Kidney (tissue), 14 donors: ENCODE data around the gene DDX4. TPM values are rescaled to one million over a fixed set of nuclear protein-coding genes. Genes with fewer than 3 reads are reported as not detected.
"Not testable (repeated sequence)": the region's sequence is repeated elsewhere in the genome, so short reads cannot be mapped to it uniquely, and the experiment has no call there.

Experiments used
- DNase-seq, 5 donors: peaks; one replicate each; pipeline ENCODE4 v3.0.0-alpha.2; 2013 to 2020
- FAIRE-seq: peaks from 2 replicates; lab custom pipeline; 2012; peaks lifted over from hg19 to GRCh38; lab: Jason Lieb, UNC
- H3K27ac ChIP-seq, 2 donors: one replicate each; pipeline ENCODE4 v1.7.0; 2013; ENCODE audit warnings: low read depth in 2 of 2, low read length in 2 of 2, inconsistent platforms in 1 of 2
- H3K27me3 ChIP-seq: one replicate; pipeline ENCODE4 v1.7.1; 2013; ENCODE audit warnings: low read length, inconsistent platforms; ENCODE audit not compliant: control insufficient read depth, insufficient read depth
- H3K36me3 ChIP-seq, 3 donors: one replicate each; pipeline versions ENCODE4 v1.7.0 to v1.7.1; 2013; ENCODE audit warnings: low read length in 3 of 3, control low read depth in 1 of 3, inconsistent platforms in 1 of 3; ENCODE audit not compliant: insufficient read depth in 3 of 3, control insufficient read depth in 2 of 3
- H3K4me1 ChIP-seq, 3 donors: one replicate each; pipeline versions ENCODE4 v1.7.0 to v1.7.1; 2013; ENCODE audit warnings: low read length in 3 of 3, inconsistent platforms in 1 of 3, low read depth in 1 of 3; ENCODE audit not compliant: control insufficient read depth in 2 of 3, insufficient read depth in 2 of 3
- H3K4me3 ChIP-seq, 3 donors: one replicate each; pipeline versions ENCODE4 v1.7.0 to v1.8.1; 2013; ENCODE audit warnings: low read length in 3 of 3, control low read depth in 1 of 3, inconsistent platforms in 1 of 3
- H3K9ac ChIP-seq, 3 donors: one replicate each; pipeline versions ENCODE4 v1.7.0 to v1.7.1; 2013; ENCODE audit warnings: low read length in 3 of 3, control low read depth in 1 of 3, inconsistent platforms in 1 of 3
- H3K9me3 ChIP-seq, 3 donors: one replicate each; pipeline versions ENCODE4 v1.7.0 to v1.7.1; 2013; ENCODE audit warnings: low read length in 3 of 3, control low read depth in 1 of 3, inconsistent platforms in 1 of 3; ENCODE audit not compliant: control insufficient read depth in 2 of 3, insufficient read depth in 1 of 3
- intact Hi-C: fragments of 100-400 bp; cut with DNase I; formaldehyde crosslinking; loops from one replicate; pipeline ENCODE4 v1.11.1; 2022
- polyA plus RNA-seq: library from polyadenylated mRNA; stranded (reverse); fragments of 350-450 nt; fragmentation: Illumina TruSeq; extraction: RNeasy Lipid Tissue Mini Kit (QIAGEN cat#74804); gene quantifications from one replicate; pipeline ENCODE4 v1.2.3, GENCODE V29; 2014; ENCODE audit warnings: low read depth, low replicate concordance; ENCODE audit not compliant: insufficient read depth
- total RNA-seq: library from RNA; stranded (reverse); fragmentation: NEBNext Ultra II Directional; extraction: Animal tissue kit (Norgen Biotek cat#: 25700); gene quantifications from one replicate; pipeline ENCODE4 v1.2.1, GENCODE V29; 2021
- TF ChIP-seq, protein P1 (sequence below): IDR thresholded peaks from 3 replicates; pipeline ENCODE4 v1.5.1; 2012; ENCODE audit warnings: mild to moderate bottlenecking, moderate library complexity, borderline replicate concordance; ENCODE audit not compliant: insufficient read depth; ENCODE audit errors: extremely low read depth
- donor health status: control.
- donor health status: control.
- donor health status: control.
- donor health status: control.
- donor health status: control.
- donor health status: DM: yes; HTN: yes; CAD: no.
- donor health status: Normal renal cell carcinoma (clear cell type).

Gene DDX4
- total and polyA plus RNA-seq, 2 donors from 2014 or later = not detected

GRCh38 chr5:55750063-55750462 is 12.2 kb downstream of the DDX4 start:
- no peak overlapping the region for H3K27ac ChIP-seq
- H3K27me3 ChIP-seq = no peaks in the 10 kb centered on the region
- DNase-seq (no peak), FAIRE-seq (no peak)
- TF ChIP-seq, protein P1, sequence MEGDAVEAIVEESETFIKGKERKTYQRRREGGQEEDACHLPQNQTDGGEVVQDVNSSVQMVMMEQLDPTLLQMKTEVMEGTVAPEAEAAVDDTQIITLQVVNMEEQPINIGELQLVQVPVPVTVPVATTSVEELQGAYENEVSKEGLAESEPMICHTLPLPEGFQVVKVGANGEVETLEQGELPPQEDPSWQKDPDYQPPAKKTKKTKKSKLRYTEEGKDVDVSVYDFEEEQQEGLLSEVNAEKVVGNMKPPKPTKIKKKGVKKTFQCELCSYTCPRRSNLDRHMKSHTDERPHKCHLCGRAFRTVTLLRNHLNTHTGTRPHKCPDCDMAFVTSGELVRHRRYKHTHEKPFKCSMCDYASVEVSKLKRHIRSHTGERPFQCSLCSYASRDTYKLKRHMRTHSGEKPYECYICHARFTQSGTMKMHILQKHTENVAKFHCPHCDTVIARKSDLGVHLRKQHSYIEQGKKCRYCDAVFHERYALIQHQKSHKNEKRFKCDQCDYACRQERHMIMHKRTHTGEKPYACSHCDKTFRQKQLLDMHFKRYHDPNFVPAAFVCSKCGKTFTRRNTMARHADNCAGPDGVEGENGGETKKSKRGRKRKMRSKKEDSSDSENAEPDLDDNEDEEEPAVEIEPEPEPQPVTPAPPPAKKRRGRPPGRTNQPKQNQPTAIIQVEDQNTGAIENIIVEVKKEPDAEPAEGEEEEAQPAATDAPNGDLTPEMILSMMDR = no peak
- intact Hi-C loops = no loop called here
- no peaks in the 10 kb centered on the region for H3K9me3 ChIP-seq
- H3K9ac ChIP-seq = no peak overlapping the region
- H3K4me1 ChIP-seq = no peaks in the 10 kb centered on the region
- H3K36me3 ChIP-seq = no peaks in the 10 kb centered on the region
- H3K4me3 ChIP-seq = no peak overlapping the region

DNA sequence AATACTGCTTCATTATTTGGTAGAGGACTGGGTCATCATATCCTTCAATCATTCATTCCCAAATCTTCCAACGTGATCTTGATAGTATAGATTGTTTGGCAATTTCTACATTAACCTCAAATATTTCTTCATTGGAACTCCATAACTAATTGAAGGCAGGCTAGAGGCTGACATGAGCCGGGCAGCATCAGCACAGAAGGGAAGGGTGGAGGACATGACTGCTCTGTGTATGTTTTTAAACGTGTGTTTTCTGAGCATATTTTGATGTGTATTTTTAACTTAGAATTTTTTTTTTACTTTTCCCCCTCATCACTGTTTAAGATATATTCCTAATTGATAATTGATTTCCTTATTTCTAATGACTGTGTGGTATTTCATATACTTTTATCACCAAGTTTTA is 12.6 kb downstream of the DDX4 start:
- TF ChIP-seq, protein P1 = no peak
- no peak overlapping the region for H3K9ac ChIP-seq

GRCh38 chr5:55758231-55758630 is 20.4 kb downstream of the DDX4 start:
- no peaks in the 10 kb centered on the region for H3K27me3 ChIP-seq
- no peak overlapping the region for H3K9ac ChIP-seq
- no peaks in the 10 kb centered on the region for H3K36me3 ChIP-seq
- H3K4me3 ChIP-seq = no peak overlapping the region
- no peaks in the 10 kb centered on the region for H3K9me3 ChIP-seq
- H3K27ac ChIP-seq = no peak overlapping the region
- TF ChIP-seq, protein P1 = no peak
- intact Hi-C loops = no loop called here
- H3K4me1 ChIP-seq = no peaks in the 10 kb centered on the region
- FAIRE-seq (no peak), DNase-seq (no peak)

More for the DNA sequence above, 12.6 kb downstream of the DDX4 start:
- DNase-seq (no peak), FAIRE-seq (no peak)
- Histone ChIP-seq H3K4me1 (no peaks in the 10 kb centered on the region), H3K27me3 (no peaks in the 10 kb centered on the region), H3K4me3 (no peak overlapping the region), H3K27ac (no peak overlapping the region), H3K36me3 (no peaks in the 10 kb centered on the region), H3K9me3 (no peaks in the 10 kb centered on the region)
- intact Hi-C loops = no loop called here

GRCh38 chr5:55758714-55759113 is 20.9 kb downstream of the DDX4 start:
- Histone ChIP-seq H3K4me3 (no peak overlapping the region), H3K27me3 (no peaks in the 10 kb centered on the region), H3K27ac (no peak overlapping the region), H3K36me3 (no peaks in the 10 kb centered on the region), H3K4me1 (no peaks in the 10 kb centered on the region), H3K9ac (no peak overlapping the region), H3K9me3 (no peaks in the 10 kb centered on the region)
- FAIRE-seq (no peak), DNase-seq (no peak)
- TF ChIP-seq, protein P1 = no peak
- intact Hi-C loops = no loop called here

GRCh38 chr5:55761721-55762120 is 23.9 kb downstream of the DDX4 start:
- H3K9me3 ChIP-seq, H3K4me3 ChIP-seq, DNase-seq, FAIRE-seq, H3K36me3 ChIP-seq, H3K27ac ChIP-seq, intact Hi-C loops, H3K9ac ChIP-seq, H3K27me3 ChIP-seq, H3K4me1 ChIP-seq: not testable (repeated sequence)
